ENCODE data around the gene ZNF516. TPM values are rescaled to one million over a fixed set of nuclear protein-coding genes. Genes with fewer than 3 reads are reported as not detected.

The ZNF516 gene
- total RNA-seq, 2 experiments from 2014 or later, result 2.5 to 3.3 TPM

- Mint-ChIP-seq H3K4me1 (ENCODE audit: low read depth) (peaks cover 21% of the 10 kb centered on the region), H3K36me3 (ENCODE audit: low read depth) (no peaks in the 10 kb centered on the region), H3K9me3 (ENCODE audit: insufficient read depth) (no peaks in the 10 kb centered on the region), H3K27me3 (ENCODE audit: low read depth) (peaks cover 18% of the 10 kb centered on the region), H3K4me3 (no peak overlapping the region), H3K27ac (no peak overlapping the region)
- ChIA-PET POLR2A (no interaction called here), CTCF (no interaction called here)
- DNase-seq (no peak), ATAC-seq (no peak)
These were observed 40.6 kb downstream of the ZNF516 start for GRCh38 chr18:76454418-76454817.

- H3K4me1 Mint-ChIP-seq (ENCODE audit: low read depth), result peaks cover 21% of the 10 kb centered on the region
- ChIA-PET CTCF (no interaction called here), POLR2A (no interaction called here)
- DNase-seq (no peak), ATAC-seq (no peak)
- H3K4me3 Mint-ChIP-seq, result no peak overlapping the region
- H3K27ac Mint-ChIP-seq, result no peak overlapping the region
- no peaks in the 10 kb centered on the region for H3K36me3 Mint-ChIP-seq (ENCODE audit: low read depth)
- peaks cover 18% of the 10 kb centered on the region for H3K27me3 Mint-ChIP-seq (ENCODE audit: low read depth)
- H3K9me3 Mint-ChIP-seq (ENCODE audit: insufficient read depth), result no peaks in the 10 kb centered on the region
These were observed 41.1 kb downstream of the ZNF516 start for GRCh38 chr18:76453932-76454331.

GRCh38 chr18:76453057-76453561, 41.9 kb downstream of the ZNF516 start:
- ChIA-PET POLR2A (no interaction called here), CTCF (no interaction called here)
- Mint-ChIP-seq H3K27me3 (ENCODE audit: low read depth) (peaks cover 18% of the 10 kb centered on the region), H3K4me1 (ENCODE audit: low read depth) (peaks cover 21% of the 10 kb centered on the region), H3K36me3 (ENCODE audit: low read depth) (no peaks in the 10 kb centered on the region), H3K9me3 (ENCODE audit: insufficient read depth) (no peaks in the 10 kb centered on the region), H3K4me3 (no peak overlapping the region), H3K27ac (no peak overlapping the region)
- ATAC-seq (no peak), DNase-seq (no peak)

GRCh38 chr18:76452357-76452756, 42.7 kb downstream of the ZNF516 start:
- Mint-ChIP-seq H3K4me1 (ENCODE audit: low read depth) (peaks cover 21% of the 10 kb centered on the region), H3K27me3 (ENCODE audit: low read depth) (peaks cover 18% of the 10 kb centered on the region), H3K9me3 (ENCODE audit: insufficient read depth) (no peaks in the 10 kb centered on the region), H3K27ac (no peak overlapping the region), H3K4me3 (no peak overlapping the region), H3K36me3 (ENCODE audit: low read depth) (no peaks in the 10 kb centered on the region)
- ChIA-PET CTCF (interaction anchor here (1.3 kb wide), 1 partner anchor 54 kb away, joined by 4 read pairs; no protein-coding TSS in a partner anchor), POLR2A (no interaction called here)
- no peak for DNase-seq
- ATAC-seq, result no peak

- Mint-ChIP-seq H3K27me3 (ENCODE audit: low read depth) (peaks cover 18% of the 10 kb centered on the region), H3K4me3 (peak overlapping the region; percentile 79), H3K36me3 (ENCODE audit: low read depth) (no peaks in the 10 kb centered on the region), H3K27ac (no peak overlapping the region), H3K4me1 (ENCODE audit: low read depth) (peaks cover 15% of the 10 kb centered on the region), H3K9me3 (ENCODE audit: insufficient read depth) (no peaks in the 10 kb centered on the region)
- DNase-seq, result no peak
- ChIA-PET CTCF (interaction anchor here (1.2 to 1.3 kb wide), 2 partner anchors 9 to 53 kb away, joined by 4 to 5 read pairs; no protein-coding TSS in a partner anchor), POLR2A (no interaction called here)
- ATAC-seq, result peak; percentile 54
These were observed 43.4 kb downstream of the ZNF516 start for GRCh38 chr18:76451396-76452331.

- H3K9me3 Mint-ChIP-seq (ENCODE audit: insufficient read depth), result no peaks in the 10 kb centered on the region
- DNase-seq, result no peak
- peaks cover 14% of the 10 kb centered on the region for H3K4me1 Mint-ChIP-seq (ENCODE audit: low read depth)
- peak overlapping the region; percentile 79 for H3K4me3 Mint-ChIP-seq
- peak; percentile 65 for ATAC-seq
- H3K27me3 Mint-ChIP-seq (ENCODE audit: low read depth), result peaks cover 18% of the 10 kb centered on the region
- ChIA-PET CTCF (interaction anchor here (1.0 to 1.3 kb wide), 3 partner anchors 8 to 259 kb away, joined by 3 to 5 read pairs (median 4); no protein-coding TSS in a partner anchor), POLR2A (no interaction called here)
- no peaks in the 10 kb centered on the region for H3K36me3 Mint-ChIP-seq (ENCODE audit: low read depth)
- H3K27ac Mint-ChIP-seq, result peak overlapping the region; percentile 26
These were observed 44.3 kb downstream of the ZNF516 start for GRCh38 chr18:76450452-76451395.

- no peak overlapping the region for H3K27ac Mint-ChIP-seq
- no peaks in the 10 kb centered on the region for H3K36me3 Mint-ChIP-seq (ENCODE audit: low read depth)
- H3K4me3 Mint-ChIP-seq, result no peak overlapping the region
- ChIA-PET CTCF (no interaction called here), POLR2A (no interaction called here)
- DNase-seq (no peak), ATAC-seq (no peak)
- H3K27me3 Mint-ChIP-seq (ENCODE audit: low read depth), result peaks cover 16% of the 10 kb centered on the region
- peaks cover 14% of the 10 kb centered on the region for H3K4me1 Mint-ChIP-seq (ENCODE audit: low read depth)
- H3K9me3 Mint-ChIP-seq (ENCODE audit: insufficient read depth), result no peaks in the 10 kb centered on the region
These were observed 46.0 kb downstream of the ZNF516 start for GRCh38 chr18:76449111-76449453.

GRCh38 chr18:76448256-76449110, 46.6 kb downstream of the ZNF516 start:
- no peak overlapping the region for H3K27ac Mint-ChIP-seq
- ATAC-seq (no peak), DNase-seq (no peak)
- H3K4me1 Mint-ChIP-seq (ENCODE audit: low read depth), result peaks cover 14% of the 10 kb centered on the region
- H3K36me3 Mint-ChIP-seq (ENCODE audit: low read depth), result no peaks in the 10 kb centered on the region
- ChIA-PET POLR2A (no interaction called here), CTCF (no interaction called here)
- H3K27me3 Mint-ChIP-seq (ENCODE audit: low read depth), result peaks cover 13% of the 10 kb centered on the region
- H3K4me3 Mint-ChIP-seq, result no peak overlapping the region
- no peaks in the 10 kb centered on the region for H3K9me3 Mint-ChIP-seq (ENCODE audit: insufficient read depth)

GRCh38 chr18:76447258-76447890, 47.7 kb downstream of the ZNF516 start:
- ChIA-PET POLR2A (no interaction called here), CTCF (no interaction called here)
- Mint-ChIP-seq H3K27ac (no peak overlapping the region), H3K4me3 (no peak overlapping the region), H3K4me1 (ENCODE audit: low read depth) (peaks cover 14% of the 10 kb centered on the region), H3K9me3 (ENCODE audit: insufficient read depth) (no peaks in the 10 kb centered on the region), H3K27me3 (ENCODE audit: low read depth) (peaks cover 6% of the 10 kb centered on the region), H3K36me3 (ENCODE audit: low read depth) (no peaks in the 10 kb centered on the region)
- DNase-seq (no peak), ATAC-seq (no peak)

- ChIA-PET POLR2A (no interaction called here), CTCF (no interaction called here)
- ATAC-seq (no peak), DNase-seq (no peak)
- peaks cover 5% of the 10 kb centered on the region for H3K27me3 Mint-ChIP-seq (ENCODE audit: low read depth)
- H3K27ac Mint-ChIP-seq, result no peak overlapping the region
- H3K9me3 Mint-ChIP-seq (ENCODE audit: insufficient read depth), result no peaks in the 10 kb centered on the region
- peaks cover 12% of the 10 kb centered on the region for H3K4me1 Mint-ChIP-seq (ENCODE audit: low read depth)
- H3K36me3 Mint-ChIP-seq (ENCODE audit: low read depth), result no peaks in the 10 kb centered on the region
- no peak overlapping the region for H3K4me3 Mint-ChIP-seq
These were observed 48.5 kb downstream of the ZNF516 start for GRCh38 chr18:76446321-76447257.
